Activated CD4-positive, alpha-beta T cell treated with anti-CD3 and anti-CD28 coated beads, Interleukin-2, amount 50 U/mL, for 16 hours (primary cell): Measurements from ENCODE around the gene EHD1.
"Not testable (repeated sequence)": the region's sequence is repeated elsewhere in the genome, so short reads cannot be mapped to it uniquely, and the experiment has no call there.

ENCODE experiments used
- DNase-seq: peaks from one replicate; pipeline ENCODE4 v3.0.0-alpha.2; 2020

EHD1 gene

DNA sequence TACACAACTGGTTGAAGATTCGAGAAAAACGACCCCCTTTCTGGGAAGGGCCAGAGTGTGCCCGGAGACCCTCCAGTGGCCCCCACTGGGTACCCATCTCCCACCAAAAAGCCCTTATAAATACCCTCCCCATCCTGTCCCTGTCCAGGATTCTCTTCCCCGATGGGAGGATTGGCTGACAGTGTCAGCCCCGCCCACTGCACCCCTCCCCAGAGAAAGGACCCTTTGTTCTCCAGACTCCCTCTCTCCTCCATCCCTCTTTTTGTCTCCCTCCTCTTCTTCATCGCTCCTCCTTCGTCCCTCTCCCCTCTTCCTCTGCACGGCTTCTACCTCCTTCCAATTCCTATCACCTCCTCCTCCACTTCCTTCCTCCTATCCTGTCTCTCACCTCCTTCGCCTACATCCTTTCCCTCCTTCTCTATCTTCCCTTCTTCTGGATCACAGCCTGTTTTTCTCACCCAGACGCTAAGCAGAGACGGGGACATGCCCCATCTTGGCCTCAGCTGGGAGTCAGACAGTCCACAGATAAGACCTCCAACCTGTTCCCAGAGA lies 54.8 kb downstream of the EHD1 start:
- DNase-seq = no peak

DNA sequence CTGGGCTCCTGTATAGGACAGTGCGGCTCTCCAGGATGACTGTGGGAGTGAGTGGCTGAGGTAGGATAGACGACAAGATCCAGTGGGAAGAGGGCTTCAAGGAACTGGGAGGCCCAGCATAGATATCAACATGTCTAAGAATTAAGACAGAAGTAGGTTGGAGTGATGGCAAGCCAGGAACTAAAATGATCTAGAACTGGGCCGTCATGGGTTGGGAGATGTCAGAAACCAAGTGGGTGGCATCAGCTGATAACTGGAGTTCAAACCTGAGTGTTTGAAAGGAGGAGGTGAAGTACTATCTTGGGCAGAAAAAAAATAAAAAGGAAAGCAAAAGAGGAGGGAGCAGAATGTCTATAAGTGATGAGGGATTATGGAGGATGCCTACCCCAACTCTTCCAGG lies 60.9 kb downstream of the EHD1 start:
- no peak for DNase-seq

DNA sequence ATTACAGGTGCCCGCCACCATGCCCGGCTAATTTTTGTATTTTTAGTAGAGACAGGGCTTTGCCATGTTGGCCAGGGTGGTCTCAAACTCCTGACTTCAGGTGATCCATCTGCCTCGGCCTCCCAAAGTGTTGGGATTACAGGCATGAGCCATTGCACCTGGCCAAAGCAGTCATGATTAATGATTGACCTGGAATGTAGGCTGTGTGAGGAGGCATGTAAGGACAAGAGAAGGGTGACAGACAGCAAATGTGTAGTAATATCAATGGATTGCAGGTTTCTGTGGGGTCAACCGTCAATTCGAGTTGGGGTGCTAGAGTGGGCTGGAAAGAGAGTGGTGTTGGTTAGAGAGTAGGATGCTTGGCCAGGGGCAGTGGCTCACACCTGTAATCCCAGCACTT lies 63.0 kb downstream of the EHD1 start:
- not testable (repeated sequence) for DNase-seq

DNA sequence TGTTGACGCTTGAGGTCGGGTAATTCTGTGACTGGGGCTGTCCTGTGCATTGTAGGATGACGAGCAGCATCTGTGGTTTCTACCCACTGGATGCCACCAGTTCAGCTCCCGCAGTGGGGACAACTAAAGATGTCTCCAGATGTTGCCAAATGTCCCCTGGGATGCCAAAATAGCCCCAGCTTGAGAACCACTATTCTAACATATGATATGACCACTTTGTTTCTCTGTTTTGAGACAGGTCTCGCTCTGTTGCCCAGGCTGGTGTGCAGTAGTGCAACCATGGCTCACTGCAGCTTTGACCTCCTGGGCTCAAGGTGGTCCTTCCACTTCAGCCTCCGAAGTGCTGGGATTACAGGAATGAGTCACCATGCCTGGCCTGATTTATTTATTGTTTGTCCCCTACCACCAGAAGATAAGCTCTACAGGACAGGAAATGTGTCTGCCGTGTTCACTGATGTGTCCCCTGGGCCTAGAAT lies 63.7 kb downstream of the EHD1 start:
- DNase-seq = no peak

GRCh38 chr11:64813826-64814225 lies 64.6 kb downstream of the EHD1 start:
- no peak for DNase-seq

DNA sequence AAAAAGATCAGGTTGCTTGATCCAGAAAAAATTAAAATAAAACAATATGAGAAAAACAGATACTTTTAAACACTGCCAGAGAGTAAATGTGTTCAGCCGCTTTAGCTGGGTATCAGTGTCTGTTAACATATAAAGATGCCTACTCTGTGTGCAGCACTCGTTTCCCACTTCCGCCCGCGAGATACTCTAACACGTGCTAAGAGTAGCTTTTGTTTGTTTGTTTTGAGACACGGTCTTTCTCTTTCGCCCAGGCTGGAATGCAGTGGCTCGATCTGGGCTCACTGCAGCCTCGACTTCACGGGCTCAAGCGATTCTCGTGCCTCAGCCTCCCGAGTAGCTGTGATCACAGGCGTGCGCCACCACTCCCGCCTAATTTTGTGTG lies 67.5 kb downstream of the EHD1 start:
- DNase-seq = no peak

DNA sequence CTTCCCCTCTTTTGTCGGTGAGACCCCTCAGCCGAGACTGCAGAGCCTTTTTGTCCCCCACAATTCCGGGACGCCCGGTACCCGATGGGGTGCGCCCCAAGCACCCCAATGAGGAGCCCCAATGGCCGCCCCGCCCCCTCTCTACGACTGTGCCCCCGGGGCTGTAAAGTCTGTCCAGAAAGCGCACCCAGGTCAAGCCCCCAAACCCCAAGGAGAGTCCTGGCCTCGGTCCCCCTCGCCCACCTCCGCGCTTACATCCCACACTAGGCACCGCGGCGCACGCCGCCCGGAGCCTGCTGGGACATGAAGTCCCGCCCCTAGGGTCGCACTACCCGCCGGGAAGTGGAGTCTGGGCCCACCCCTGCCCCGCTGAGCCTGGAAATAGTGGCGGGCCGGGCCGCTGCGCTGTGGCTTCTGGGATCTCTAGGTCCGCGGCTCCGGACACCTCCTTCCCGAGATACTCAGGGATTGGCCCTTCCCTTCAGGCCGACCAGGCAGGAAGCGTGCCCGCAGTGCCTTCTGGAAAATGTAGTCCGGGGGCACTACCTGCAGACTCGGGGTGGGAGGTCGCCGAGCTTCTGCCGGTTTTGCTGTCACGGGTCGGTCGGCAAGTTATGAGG lies 68.0 kb downstream of the EHD1 start, which contains the start of gene MEN1:
Gene MEN1 (minus strand): TSS at position 281 of the 620 bp plus-strand sequence. CDS start 442 bp downstream, outside the sequence.
- peak; percentile 93 for DNase-seq

DNA sequence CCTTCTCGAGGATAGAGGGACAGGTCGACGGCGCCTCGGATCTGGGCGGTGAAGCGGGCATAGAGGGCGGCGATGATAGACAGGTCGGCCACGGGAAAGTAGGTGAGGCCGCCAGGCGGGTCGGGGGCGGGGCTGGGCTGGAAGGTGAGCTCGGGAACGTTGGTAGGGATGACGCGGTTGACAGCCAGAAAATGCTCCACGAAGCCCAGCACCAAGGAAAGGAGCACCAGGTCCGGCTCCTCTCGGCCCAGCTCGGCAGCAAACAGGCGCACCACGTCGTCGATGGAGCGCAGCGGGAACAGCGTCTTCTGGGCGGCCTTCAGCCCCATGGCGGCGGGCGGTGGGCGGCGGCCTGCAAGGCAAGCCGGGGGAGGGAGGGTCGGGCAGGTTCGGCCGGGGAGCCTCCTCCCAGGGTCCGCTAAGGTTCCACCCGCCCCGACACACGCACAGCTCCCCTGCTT lies 68.6 kb downstream of the EHD1 start:
- peak; percentile 7 for DNase-seq

- no peak for DNase-seq
Measured at GRCh38 chr11:64805481-64805880, 72.9 kb downstream of the EHD1 start.

- DNase-seq = no peak
Measured at GRCh38 chr11:64804346-64805210, 73.8 kb downstream of the EHD1 start.

- DNase-seq = no peak
Measured at GRCh38 chr11:64803846-64804345, 74.5 kb downstream of the EHD1 start.

- DNase-seq = peak; percentile 84
Measured at GRCh38 chr11:64803158-64803845, 75.1 kb downstream of the EHD1 start, which contains the start of gene MAP4K2. Gene MAP4K2 (minus strand): TSS chr11:64803214. CDS start chr11:64803149, 65 bp downstream.

DNA sequence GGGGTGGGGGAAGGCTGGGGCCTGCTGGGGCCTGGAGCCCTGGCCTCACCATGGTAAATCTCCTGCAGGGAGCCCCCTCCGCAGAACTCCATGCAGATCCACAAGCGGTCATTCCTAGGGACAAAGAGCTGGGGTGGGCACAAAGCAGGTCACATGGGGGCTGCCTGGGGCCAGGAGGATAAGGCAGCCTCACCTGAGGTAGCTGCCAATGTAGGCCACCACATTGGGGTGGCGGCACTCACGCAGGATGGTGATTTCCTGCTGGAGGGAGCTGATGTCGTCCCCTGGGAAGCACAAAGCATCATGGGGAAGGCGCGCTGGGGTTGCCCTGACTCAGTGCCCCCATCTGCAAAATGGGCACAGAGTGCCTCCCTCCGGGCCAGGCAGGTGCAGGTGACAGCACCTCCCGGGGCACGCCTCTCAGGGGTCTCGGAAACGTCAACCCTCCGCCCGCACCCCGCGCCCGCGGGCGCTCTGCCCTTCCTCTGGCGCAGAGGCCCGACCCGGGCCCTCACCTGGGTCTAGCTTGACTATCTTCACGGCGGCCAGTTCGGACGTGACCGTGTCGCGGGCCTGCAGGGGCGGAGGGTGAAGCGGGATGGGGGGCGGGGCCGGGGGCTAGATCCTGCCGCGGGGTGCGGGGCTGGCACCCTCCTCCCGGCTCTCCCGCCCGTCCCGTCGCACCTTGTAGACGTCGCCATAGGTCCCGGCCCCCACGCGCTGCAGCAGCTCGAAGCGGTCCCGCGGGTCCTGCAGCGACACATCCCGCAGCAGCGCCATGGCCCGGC lies 75.9 kb downstream of the EHD1 start:
- peak; percentile 48 for DNase-seq
